A172 (cell line): ENCODE data around the gene CAMTA1. TPM values are rescaled to one million over a fixed set of nuclear protein-coding genes. Genes with fewer than 3 reads are reported as not detected.

Source experiments
- DNase-seq: peaks from one replicate; pipeline ENCODE4 v3.0.0-alpha.2; 2015; ENCODE audit warnings: low spot score
- total RNA-seq: library from RNA; depleted of rRNA; stranded (reverse); fragments of >200 nt; shearing (Covaris generic); gene quantifications from 2 replicates; pipeline ENCODE4 v1.2.3, GENCODE V29; 2014

CAMTA1 gene
- total RNA-seq, 1 experiment from 2014 or later: 97.5 TPM

DNA sequence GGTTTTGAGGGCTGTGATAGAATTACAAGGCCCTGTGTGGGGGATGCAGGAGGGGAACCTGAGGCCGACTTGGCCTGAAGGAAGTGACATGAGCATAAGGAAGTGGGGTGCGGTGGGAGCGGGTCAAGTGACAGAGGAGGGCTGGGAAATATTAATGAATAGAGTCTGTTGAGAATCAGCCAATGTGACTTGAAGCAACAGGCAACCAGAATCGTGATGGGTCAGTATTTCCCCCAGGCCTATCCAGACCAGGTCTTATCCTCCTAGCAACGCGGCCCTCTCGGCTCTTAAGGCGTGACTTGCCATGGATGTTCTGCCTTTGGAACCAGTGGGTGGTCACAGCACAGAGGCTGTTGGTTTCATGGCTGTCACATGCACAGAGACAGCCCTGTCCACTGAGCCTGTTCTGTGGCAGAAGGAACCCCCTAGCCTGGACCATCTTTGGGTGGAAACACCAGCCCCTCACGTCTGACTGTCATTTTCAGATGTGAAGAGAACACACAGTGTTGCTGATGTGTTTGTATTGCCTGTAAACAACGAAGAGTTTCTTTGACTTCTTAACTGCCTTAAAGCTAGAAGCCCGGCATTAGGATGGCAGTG lies 468.8 kb downstream of the CAMTA1 start:
- no peak for DNase-seq

DNA sequence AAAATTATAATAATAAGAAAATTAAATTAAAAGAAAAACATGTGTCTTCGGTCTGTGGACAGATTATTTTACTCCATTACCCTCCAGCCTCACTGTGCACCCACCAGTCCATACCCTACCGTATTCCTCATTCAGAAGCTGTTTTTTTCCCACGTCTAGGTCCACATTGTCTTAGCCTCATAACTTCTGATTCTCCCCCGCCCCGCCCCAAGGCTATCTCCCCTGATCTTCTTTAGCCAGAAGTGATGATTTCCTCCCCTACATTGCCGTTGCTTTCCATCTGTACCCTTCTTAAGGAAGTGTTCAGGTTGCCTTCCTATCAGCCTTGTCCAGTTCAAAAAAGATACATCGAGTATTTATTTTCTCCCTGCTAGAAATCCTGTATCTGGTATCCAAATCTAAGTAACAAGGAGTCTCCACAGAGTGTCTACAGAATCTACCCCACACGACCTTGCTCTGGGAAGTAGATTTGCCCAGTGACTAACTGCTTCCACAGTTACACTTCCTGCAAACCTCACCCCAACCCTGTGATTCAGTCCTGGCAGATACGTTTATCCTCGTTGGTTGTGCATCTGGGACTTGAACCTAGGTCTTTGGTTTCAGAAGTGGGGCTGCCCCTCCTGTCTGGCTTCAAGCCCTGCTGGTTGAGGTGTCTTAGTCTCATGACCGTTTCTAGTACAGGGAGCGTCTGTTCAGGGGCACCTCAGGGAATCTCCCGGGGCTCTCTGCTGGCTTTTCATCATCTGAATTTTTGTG lies 470.2 kb downstream of the CAMTA1 start:
- peak; percentile 30 for DNase-seq

DNA sequence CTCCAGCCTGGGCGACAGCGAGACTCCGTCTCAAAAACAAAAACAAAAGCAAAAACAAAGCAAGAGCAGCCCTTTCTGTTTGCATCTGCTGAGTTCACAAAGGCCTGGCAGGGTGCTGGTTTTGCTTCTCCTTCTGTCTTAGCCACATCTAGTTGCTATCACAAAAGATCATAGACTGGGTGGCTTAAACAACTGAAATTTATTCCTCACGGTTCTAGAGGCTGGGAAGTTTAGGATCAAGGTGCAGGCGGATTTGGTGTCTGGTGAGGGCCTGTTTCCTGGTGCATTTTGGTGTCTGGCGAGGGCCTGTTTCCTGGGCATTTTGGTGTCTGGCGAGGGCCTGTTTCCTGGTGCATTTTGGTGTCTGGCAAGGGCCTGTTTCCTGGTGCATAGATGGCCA lies 471.3 kb downstream of the CAMTA1 start:
- DNase-seq: no peak

DNA sequence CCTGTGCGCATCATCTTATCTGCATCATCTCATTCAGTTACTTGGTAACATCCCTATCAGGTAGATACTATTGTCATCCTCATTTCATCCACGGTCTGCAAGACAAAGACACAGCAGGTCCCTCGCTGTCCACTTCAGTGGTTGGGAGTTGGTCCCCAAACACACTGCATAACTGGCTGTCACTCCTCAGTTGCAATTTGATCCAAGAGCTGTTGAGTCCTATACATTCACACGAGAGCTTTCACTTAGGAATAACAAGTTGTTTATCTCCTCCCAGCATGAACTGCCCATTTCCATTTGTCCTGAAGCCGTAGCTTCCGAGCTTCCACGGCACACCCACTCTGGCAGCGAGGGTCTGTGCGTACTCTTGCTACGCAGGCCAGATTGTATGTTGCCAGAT lies 472.0 kb downstream of the CAMTA1 start:
- no peak for DNase-seq

DNA sequence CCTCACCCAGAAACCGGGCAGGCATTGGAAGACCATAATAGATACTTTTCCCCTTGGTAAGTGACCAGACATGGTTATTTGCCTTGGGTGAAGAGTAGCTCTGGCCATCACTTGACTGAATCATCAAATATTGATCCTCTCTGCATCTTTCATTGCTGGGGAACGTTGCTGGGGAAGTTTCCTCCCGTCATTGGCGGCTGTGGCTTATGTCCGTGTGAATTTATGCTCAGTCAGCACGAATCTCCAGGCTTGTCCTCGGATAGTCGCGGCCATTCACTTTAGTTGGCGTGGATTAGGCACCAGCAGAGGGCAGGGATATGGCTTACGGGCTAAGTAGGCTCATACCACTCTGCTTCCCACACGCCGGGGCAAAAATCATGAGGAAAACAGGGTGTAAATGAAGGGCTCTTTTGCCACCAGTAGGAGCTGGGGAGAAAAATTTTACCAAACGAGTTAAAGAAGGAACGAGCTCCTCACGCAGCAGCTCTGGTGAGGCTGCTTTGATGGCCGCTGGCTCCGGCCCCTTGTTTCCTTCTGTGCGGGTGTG lies 473.4 kb downstream of the CAMTA1 start:
- no peak for DNase-seq

DNA sequence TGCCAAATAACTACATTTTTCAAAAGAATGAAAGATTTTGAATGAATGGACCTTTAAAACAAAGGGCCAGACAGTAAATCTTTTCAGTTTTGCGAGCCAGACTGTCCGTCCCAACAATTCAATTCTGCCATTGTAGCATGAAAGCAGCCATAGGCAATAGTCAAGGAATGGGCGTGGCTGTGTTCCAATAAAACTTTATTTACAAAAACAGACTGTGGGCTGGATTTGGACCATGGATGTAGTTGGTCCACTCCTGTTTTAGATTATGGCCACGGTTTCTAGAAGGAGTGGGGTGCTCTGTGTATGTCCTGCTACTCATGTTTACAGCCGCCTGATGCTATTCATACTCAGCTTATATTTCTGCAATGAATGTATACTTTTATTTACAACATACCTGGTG lies 474.7 kb downstream of the CAMTA1 start:
- DNase-seq: no peak

DNA sequence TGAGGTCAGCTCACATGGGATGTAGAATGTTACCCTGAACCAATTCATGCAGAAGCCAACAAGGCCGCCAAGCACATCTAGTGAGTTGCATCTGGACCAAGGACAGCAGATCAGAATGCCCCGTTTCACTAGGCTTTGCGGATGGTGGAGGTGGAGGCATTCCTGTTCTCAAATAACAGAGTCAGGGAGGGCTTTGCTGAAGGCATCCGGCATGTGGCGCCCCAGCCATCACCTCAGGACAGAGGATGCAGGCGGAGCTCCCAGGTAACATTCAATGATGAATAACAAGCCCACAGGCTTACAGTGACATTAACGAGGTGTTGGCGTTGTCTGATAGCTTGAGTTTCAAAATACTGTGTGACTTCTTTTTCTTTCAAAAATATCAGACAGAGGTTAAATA lies 476.2 kb downstream of the CAMTA1 start:
- DNase-seq: no peak

DNA sequence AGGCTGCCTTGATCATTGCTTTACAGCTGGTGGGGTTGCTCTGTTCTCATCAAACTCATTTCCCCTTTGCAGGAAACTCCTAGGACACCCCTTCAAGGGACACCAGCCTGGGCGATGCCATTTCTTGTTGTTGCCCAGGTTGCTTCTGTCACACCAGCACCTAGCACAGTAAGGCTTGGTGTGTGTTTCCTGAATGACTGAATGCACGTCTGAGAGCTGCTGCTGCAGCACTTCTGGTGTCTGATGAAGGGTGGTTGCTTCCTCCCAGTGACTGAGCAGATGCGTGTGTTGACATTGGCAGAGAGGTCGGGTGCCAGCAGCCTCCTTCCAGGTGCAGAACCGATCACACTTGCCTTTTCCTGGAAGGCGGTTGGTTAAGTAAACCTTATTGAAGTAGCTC lies 477.4 kb downstream of the CAMTA1 start:
- DNase-seq: no peak

DNA sequence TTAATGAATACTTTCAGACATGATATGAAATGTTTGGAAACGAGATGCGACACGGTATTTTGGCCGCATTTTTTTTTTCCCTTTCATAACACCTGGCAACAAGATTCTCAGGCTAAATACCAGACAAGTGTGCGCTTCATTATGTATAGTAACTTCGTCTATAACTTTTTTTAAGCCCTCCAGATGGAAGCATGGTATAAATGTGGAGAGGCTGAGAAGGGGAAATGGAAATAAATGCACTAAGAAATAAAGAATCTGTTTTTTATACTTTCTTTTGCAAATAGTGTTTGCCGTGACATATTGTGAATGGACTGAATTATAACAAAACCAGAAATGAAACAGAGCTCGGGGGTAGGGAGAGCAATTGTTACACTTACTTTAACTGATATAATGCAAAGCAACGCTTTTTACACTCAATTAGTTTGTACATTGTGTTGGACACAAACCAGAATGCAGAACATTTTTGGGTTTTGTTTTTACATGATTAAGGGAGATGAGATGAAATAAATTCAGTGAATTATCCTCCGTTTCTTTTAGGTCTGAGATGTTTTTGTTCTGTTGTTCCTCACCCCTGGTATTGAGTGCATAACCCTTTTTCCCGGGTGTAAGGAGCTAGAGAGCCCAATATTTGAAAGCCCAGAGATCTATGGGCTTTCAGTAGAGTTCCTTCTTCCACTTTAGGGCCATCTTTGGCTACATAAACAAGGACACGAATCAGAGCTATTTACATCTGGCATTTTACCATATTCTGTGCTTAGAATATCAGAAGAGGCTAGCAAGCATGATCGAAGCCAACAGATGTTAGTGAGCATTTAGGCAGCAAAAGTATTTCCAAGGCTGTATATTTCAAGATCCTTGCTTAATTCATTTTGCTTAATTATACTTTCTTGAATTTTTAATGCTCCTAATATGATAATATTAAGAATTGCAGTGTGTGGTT lies 478.0 kb downstream of the CAMTA1 start:
- DNase-seq: no peak

DNA sequence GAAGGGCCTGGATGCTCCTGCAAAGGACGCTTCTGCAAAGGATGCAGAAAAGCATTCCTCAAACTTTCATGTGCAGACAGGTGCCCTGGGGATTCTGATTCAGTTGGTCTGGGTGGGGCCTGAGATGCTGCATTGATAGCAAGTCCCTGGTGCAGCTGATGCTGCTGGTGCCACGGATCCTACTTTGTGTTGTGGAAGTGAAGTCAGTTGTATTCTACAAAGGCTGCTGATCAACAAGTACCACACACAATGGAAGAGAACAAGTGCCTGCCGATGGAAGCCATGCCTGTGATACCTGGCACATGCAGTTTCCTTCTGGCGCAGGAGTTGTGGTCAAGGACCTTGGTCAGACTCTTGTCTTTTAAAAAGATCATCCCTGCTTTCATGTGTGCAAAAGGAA lies 478.8 kb downstream of the CAMTA1 start:
- DNase-seq: no peak

DNA sequence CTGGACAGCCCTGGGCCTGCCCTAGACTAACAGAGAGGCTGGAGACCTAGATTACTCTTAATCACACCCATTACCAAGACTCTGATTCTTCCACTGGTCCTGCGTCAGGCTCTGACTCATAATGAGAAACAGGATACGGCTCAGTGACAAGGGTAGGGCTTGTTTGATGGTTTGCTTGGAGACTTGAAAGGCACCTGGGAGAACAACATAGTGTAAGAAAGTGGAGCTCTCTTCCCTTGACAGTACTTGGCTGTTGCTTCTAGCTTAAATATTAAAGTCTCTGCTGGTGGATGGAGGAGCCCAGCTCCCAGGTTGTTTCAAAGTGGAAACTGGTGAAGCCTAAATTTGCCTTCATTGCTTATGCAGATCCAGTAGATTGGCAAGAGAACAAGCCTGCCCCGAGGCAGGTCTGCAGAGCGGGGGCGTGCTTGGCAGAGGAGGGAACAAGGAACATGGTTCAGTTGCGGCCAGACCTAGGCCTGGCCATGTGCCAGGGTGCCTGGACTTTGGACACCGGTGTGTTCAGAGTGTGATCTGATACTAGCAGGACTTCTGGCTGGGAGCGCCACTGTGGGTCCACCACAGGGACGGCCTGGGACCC lies 480.6 kb downstream of the CAMTA1 start:
- peak; percentile 86 for DNase-seq

DNA sequence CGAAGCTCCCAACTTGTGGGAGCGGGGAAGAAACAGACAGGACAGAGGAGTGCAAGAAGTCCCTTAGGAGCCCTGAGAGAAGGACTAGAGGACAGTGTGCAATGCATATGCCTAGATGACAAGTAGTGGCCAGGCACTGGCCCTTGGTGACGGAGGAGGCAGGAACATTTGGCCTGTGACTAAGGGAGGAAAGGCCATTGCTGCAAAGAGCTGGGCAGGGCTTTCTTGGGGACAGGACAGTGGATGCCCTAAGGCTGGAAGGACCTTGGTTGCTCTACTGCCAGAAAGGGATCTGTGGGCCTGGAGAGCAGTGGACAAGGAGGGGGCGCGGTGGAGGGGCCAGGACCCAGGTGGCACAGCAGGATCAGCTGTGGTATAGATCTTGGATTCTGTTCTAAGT lies 481.3 kb downstream of the CAMTA1 start:
- no peak for DNase-seq

DNA sequence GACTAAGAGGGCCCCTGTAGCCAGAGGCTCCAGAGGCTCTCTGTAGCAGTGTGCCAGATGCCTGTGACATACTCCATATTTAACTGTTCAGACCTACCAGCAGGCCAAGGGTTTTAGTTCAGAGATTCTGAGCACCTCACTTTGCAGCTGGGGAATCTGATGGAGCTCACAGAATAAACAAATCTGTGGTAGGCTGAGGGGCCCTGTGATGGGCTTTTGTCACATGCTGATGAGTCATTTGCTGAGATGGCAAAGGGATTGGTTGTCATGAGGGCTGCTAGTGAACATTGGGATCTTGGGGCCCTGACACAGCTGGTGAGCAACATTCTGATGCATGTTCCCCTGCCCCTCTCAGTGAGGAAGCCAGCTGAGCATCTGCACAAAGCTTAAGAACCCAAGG lies 482.2 kb downstream of the CAMTA1 start:
- peak; percentile 60 for DNase-seq

DNA sequence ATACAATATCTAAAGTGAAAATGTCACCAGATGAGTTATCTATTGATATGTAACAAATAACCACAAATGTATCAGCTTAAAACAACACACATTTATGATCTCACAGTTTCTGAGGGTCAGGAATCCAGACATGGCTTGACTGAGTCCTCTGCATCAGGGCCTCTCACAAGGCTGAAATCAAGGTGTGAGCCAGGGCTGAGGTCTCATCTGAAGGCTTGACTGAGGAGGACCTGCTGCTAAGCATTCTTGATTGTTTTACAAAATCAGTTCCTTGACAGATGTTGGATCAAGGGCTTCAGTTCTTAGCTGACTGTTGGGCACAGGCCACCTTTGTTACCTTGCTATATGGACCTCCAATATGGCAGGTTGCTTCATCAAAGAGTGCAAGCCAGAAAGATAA lies 483.7 kb downstream of the CAMTA1 start:
- no peak for DNase-seq

DNA sequence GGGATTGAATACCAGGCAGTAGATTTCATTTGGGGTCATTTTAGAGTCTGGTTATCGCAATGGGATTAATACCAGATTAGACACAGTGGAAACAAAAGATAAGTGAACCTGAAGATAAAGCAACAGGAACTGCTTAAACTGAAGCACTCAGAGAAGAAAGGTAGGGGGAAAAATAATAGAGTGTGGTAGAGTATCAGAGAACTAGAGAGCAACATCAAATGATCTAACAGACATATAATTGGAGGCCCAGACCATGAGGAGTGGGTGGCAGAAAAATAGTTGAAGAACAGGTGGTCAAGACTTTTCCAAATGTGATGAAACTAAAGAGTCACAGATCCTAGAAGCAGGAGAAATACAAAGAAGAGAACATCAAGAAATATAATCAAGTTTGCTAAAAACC lies 484.3 kb downstream of the CAMTA1 start:
- no peak for DNase-seq

DNA sequence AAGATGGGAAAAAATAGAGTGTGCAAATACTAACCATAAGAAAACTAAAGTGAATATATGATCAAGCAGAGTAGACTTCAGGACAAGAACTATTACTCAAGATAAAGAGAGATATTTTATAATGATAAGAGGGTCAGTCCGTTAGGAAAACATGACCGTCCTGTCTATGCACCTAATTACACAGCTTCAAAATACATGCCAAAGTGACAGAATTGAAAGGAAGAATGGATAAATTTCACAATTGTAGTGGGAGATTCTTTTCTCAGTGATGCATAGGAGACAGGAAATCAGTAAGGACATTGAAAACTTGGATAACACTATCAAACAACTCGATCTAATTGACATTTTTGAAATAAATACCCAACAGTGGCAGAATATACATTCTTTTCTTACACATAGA lies 489.0 kb downstream of the CAMTA1 start:
- no peak for DNase-seq

DNA sequence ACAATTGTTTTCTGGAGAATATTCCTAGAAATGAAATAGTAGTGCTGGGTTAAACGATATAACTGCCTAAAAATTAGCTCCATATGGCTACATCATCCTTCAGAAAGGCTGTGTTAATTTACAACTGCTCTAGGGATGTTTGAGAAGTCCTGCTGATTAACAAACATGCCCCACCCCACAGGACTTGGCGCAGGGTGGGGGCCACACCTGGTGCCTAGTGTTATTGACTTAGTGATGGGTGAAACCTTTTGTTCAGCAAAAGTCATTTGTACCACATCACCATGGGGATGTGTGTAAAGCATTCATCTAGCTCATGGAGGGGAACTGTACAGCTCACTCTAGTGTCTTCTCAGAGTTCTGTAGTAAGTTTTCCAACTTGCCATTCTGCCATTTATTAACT lies 492.8 kb downstream of the CAMTA1 start:
- DNase-seq: no peak

DNA sequence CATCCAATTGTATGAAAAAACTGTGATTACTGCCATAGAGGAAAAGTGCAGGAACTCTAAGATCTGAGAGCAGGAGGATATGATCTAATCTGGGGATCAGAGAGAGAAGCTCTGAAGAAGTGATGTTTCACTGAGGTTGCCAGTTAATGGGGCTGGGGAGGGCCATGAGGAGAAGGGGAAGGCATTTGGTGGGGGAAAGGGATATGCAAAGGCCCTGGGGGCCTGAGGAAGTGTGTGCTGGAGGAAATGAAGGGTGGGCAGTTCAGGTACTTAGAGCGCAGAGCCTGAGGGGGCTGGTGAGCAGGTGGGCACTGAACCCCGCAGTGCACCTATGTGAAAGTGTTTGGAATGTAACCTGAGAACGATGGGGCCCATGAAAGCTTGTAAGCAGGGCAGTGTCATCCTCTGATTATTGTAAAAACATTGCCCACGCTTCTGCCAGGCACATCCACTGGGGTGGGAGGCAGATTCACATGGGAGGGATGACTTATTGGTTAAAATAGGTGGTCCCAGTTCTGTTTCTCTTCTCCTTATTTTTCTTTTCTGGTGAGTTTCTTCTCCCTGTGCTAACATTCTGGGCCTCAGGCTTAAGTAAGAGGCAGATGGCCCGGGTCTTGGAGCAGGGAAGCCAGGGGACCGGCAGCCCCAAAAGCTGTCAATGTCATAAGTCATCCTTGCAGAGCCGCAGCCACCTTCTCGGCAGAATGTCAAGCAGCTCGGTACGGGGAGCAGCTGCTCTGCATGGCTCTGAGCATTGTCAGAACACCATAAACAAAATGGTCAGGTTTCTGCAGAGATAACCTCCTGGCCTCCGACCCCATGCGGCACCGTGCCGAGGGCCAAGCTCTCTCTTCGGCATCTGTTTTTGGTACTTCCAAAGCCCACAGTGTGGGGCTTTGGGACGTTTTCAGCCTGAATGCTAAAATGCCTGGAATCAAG lies 493.8 kb downstream of the CAMTA1 start:
- DNase-seq: no peak

DNA sequence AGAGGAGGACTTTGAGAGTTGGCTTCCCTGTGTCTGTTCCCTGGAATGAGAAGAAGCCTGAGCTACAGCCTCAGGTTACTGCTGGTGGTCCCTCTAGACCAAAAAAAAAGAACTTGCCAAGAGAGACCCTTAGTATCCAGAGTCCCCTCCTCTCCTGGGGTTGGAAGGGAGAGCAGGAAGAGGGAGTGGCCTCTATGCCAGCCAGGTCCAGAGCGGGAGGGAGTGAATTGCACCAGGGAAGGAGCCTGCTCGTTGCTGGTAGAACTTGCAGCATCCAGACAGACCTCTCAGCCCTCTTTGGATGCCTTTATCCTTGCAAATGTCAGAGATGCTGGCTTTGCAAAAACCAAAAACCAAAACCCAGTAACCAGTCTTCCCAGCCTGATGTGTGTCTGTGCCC lies 494.5 kb downstream of the CAMTA1 start:
- DNase-seq: no peak

DNA sequence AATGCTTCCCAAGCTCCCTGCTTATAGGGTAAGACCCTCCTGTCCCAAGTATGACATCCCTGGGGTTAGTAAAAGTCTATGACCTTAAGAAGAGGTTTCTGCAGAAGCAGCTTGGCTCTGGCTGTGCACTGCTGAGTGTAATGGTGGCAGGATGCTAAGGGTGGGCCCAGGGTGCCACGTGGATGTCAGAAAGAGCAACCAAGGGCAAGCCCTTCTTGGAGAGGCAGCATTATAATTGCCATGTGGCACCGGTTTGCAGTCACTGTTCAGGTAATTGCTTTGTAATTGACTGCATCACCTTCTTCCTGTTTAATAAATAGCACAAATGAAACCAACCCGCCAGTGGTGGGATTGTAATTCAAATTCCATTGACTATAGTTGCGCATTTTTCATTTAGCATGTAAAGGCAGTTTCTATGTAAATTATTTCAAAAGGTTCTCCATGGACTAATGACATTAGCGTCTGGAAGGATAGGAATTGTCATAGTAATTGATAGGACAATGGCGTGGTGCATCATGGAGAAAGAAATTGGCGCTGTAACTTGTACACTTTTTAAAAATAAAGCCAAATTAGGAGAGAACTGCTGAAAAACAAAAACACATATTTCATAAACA lies 495.2 kb downstream of the CAMTA1 start:
- no peak for DNase-seq
